Measurements from ENCODE around the gene YBX2. TPM values are rescaled to one million over a fixed set of nuclear protein-coding genes. Genes with fewer than 3 reads are reported as not detected.

The YBX2 gene
- total RNA-seq, 1 donor from 2014 or later: 0.96 TPM

DNA sequence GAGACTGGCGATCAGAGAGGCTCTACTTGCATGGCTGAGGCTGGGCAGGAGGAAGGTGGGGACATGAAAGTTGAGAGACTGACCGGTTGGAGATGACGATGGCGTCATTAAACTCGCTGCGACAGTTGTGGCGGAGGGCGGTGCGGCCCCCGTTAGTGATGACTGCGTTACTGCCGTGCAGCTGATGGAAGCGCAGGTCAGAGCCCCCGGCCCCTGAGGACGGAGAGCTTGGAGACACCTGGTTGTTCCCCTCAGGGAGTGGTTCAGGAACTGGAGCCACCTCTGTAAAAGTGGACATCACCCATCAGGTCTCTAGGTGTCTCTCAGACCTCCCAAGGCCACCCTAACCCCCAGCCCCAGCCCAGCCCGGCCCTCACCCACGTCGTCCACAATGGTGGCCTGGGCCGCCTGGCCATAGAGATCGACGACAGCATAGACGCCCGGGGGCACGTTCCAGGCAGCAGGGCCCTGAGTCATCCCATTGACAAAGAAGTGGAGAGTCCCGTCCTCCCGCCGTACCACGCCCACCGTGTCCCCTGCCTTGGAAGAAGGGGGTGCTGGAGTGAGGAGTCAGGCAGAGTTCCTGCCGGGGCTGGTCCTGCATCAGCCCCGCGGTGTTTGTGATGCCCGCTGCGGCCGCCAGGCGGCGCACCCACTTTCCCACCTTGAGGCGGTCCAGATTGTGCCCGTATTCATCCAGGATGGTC is 29.4 kb upstream of the YBX2 start:
- no peak for DNase-seq (ENCODE audit: low spot score)

- DNase-seq (ENCODE audit: low spot score): no peak
Observed at GRCh38 chr17:7322520-7323194, 28.2 kb upstream of the YBX2 start.

- no peak for DNase-seq (ENCODE audit: low spot score)
Observed at GRCh38 chr17:7321466-7321865, 27.0 kb upstream of the YBX2 start.

DNA sequence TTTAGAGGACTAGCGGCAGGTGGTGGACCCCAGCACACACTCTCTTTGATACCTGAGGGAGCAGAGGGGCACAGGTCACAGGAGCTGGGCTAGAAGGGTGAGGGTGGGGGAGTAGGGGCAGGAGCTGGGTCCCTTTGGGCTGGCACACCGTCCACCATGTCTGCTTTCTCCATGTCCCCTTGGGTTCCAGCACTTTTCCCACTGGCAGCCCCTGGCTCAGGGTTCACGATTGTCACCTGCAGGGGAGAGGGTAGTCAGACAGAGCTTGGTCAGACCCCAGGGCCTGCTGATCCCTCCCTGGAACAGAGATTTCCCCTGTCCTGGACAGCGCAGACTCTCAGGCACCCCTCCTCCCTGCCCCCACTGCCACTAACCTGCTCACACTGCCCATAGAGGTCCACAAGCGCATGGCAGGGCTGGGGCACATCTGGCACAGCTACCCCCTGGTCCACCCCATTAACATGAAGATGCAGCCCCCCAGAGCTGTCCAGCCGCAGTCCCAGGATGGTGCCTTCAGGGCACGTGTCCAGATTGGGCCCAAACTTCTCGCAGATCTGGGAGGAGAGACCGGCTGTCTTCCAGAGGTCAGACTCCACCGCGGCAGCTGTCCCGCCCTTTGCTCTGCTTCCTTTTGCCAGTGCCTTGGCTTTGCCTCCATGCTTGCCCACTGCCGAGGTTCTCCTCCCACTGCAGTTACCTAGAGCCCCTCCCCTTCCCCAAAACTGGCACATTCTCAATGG is 23.9 kb upstream of the YBX2 start:
- no peak for DNase-seq (ENCODE audit: low spot score)

DNA sequence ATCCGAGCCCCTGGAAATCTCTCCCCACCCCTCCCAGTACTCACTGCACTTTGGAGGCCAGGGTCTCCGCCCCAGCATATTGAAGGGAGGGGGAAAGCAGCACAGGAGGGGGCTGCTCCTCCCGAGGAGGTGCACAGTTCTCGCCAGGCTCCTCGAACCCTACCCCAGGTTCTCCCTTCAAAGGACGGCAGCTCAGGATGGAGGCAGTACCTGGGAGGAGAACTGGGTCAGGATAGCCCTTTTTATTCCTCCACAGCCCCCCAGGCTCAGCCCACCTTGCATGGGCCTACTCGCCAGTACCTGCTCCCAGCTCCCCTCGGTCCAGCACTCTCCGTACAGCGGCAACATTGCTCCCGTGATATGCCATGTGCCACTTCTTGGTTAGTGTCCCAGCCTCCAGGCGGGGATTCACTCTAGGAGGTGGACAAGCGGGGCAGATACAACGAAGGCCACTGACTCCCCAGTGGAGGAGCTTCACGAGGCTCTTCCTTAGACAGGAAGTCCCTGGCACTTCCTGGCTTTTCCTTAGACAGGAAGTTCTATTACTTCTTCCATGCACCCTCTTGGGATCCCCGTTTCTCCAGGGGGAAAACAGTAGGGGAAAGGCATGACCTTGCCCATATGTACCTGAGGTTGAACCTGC is 22.8 kb upstream of the YBX2 start:
- DNase-seq (ENCODE audit: low spot score): no peak

- DNase-seq (ENCODE audit: low spot score): no peak
Observed at GRCh38 chr17:7315570-7316235, 21.3 kb upstream of the YBX2 start.

GRCh38 chr17:7314719-7315569 is 20.5 kb upstream of the YBX2 start, which contains the start of gene GPS2:
TSS of gene GPS2 (minus strand) at chr17:7315360. CDS start at chr17:7315052, 308 bp downstream.
- peak; percentile 91 for DNase-seq (ENCODE audit: low spot score)

DNA sequence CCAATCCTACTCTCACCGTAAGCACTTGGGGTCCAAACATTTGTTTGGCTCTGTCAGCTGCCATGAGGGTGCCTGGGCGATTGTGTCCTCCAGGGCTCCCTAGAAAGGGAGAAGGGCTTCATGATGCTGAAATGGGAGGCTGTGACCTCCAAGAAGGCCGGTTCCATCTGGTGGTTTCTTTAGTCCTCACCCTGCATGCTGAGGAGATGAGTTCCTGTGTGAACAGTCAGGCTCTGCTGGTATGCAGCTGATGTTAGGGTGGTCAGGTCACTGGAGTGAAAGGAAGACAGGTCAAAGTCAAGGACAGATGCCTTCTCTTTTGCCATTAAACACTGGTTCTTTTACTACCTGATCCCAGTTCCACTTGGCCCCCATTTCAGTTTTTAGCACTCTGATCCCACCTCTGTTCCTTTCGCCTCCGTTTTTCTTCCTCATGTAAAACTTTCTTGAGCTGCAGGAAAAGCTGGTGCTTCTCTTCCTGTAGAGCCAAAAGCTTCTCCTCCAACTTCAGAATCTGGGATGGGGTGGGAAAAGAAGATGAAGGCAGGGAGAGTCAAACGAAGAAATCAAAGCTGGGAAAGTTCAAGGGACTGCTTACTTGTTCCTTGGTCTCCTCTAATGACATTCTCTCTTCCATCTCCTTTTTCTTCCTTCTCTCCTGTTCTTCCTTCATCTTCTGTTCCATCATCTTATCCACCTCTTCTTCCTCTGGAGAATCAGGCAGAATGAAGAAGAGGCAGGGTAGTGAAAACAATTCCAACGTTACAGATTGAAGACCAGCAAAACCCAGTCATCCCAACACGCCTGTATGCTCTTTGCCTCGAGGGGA is 19.7 kb upstream of the YBX2 start:
- no peak for DNase-seq (ENCODE audit: low spot score)

GRCh38 chr17:7313088-7313889 is 18.9 kb upstream of the YBX2 start:
- DNase-seq (ENCODE audit: low spot score): no peak

GRCh38 chr17:7312432-7313087 is 18.1 kb upstream of the YBX2 start:
- no peak for DNase-seq (ENCODE audit: low spot score)

- no peak for DNase-seq (ENCODE audit: low spot score)
Observed at GRCh38 chr17:7311110-7311705, 16.8 kb upstream of the YBX2 start.

- no peak for DNase-seq (ENCODE audit: low spot score)
Observed at GRCh38 chr17:7309628-7310027, 15.2 kb upstream of the YBX2 start.

DNA sequence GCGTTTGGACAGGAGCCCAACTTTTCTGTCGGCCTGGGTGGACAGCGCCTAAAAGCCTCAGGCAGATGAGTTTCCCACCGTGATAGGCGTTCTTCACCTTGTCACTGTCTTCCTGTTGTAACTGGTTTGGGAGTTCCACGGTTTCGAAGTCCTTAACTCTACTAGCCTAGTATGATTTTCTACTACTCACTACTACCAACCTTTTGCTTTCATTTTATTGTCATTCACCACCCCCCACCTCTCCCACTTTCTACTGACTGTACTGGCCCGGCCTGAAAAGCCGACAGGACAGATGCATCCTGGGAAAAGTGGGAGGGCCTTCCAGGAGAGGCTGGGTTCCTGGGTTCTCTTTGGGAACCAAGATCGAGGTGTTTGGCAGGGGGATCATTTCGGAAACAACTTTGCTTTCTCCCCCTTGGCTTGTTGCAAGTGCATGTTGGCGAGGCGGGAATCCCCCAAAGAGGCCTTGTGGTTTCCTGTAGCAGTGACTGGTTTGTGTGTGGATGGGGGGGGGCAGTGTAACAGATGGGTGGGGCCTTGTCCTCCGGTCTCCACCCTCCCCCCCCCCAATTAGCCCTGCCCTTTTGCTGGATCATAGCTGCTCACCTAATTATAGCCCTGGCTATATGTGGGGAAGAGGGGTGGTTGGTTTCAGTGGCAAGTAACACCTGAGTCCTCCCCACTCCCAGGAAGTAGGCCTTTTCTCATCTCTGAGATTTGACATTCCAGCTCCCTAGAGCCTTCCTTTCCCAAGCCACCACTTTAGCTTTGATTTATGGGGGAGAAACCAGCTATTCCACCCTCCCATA is 14.4 kb upstream of the YBX2 start:
- peak; percentile 82 for DNase-seq (ENCODE audit: low spot score)

DNA sequence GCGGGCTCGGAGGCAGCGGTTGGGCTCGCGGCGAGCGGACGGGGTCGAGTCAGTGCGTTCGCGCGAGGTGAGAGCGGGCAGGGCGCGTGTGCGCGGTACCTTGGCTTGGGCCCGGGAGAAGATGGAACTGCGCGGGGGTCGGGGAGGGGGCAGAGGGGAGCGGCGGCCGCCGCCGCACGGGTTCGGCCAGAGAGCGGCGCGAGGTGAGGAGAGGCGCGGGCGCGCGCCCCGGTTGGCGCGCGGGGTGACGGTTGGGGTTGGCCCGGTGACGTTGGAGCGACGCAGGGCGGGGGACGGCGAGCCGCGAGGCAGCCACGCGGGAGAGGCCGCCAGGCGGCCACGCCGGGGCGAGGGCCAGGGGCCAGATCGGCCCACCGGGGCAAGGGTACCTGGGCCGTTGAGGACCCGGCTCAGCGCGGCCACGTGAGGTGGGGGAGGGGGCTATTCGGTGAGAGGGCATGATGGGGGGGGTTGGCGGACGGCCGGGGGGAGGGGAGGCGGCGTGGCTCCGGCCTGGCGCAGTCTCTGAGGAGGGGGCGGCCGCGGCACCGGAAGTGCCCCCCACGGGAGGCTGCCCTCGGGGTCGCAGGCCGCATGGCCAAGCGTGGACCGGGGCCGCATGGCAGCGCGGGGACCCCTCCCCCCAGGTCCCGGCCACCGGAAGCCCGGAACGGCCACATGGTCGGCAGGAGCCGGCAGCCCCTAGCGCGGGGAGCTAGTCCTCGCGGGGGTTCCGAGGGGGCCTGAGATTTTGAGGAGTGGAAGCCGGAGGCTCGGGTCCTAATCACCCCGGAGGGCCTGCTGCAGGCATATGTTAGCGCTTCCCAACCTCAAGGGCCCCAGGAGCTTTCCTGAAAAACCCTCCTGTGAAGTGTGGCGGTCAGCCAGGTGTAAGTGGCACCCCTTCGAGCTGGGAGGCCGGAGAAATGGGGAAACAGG is 13.5 kb upstream of the YBX2 start:
- peak; percentile 29 for DNase-seq (ENCODE audit: low spot score)

- peak; percentile 100 for DNase-seq (ENCODE audit: low spot score)
Observed at GRCh38 chr17:7306911-7307685, 12.7 kb upstream of the YBX2 start, which contains the start of gene EIF5A. TSS of gene EIF5A (plus strand) at chr17:7307628. CDS start at chr17:7309636, 2,008 bp downstream.

Measured in umbilical cord (tissue), 2 donors.